ENCODE data around the gene BICD2.

The BICD2 gene

GRCh38 chr9:92740969-92741368 lies 23.7 kb downstream of the BICD2 start:
- in situ Hi-C loops (cut with MboI; ENCODE audit: low sequenced_read_pairs, unreplicated experiment), result no loop called here
- TF ChIP-seq, protein P1, sequence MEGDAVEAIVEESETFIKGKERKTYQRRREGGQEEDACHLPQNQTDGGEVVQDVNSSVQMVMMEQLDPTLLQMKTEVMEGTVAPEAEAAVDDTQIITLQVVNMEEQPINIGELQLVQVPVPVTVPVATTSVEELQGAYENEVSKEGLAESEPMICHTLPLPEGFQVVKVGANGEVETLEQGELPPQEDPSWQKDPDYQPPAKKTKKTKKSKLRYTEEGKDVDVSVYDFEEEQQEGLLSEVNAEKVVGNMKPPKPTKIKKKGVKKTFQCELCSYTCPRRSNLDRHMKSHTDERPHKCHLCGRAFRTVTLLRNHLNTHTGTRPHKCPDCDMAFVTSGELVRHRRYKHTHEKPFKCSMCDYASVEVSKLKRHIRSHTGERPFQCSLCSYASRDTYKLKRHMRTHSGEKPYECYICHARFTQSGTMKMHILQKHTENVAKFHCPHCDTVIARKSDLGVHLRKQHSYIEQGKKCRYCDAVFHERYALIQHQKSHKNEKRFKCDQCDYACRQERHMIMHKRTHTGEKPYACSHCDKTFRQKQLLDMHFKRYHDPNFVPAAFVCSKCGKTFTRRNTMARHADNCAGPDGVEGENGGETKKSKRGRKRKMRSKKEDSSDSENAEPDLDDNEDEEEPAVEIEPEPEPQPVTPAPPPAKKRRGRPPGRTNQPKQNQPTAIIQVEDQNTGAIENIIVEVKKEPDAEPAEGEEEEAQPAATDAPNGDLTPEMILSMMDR (IDR thresholded peaks at IDR 0.05; ENCODE audit: borderline replicate concordance, control extremely low read depth, extremely low read depth, insufficient read depth, missing control alignments), result no peak
- no peak for DNase-seq (ENCODE audit: low spot score)

DNA sequence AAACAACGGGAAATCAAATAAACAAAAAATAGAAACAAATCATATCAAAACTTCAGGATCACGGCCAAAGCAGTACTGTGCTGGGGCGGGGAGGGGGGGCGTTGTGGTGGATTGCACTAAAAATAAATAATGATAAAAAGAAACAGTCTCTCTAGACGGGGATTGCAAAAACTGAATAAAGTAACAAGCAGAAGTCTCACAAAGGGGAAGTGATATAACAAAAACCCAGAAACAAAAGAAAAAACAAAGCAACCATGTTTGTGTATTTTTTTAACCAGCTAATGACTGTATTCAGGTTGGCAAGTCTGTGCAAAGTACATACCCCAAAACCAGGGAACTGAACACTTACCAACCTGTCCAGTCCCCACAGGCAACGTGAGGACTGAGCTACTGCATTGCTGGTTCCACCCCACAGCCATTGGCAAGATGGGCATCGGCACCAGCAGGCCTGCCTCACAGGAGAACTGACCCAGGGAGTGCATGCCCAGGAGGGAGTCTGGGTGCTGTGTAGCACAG lies 24.1 kb downstream of the BICD2 start:
- in situ Hi-C loops (cut with MboI; ENCODE audit: low sequenced_read_pairs, unreplicated experiment), result no loop called here
- TF ChIP-seq, protein P1 (IDR thresholded peaks at IDR 0.05; ENCODE audit: borderline replicate concordance, control extremely low read depth, extremely low read depth, insufficient read depth, missing control alignments), result no peak
- DNase-seq (ENCODE audit: low spot score), result no peak

GRCh38 chr9:92740009-92740408 lies 24.6 kb downstream of the BICD2 start:
- no peak for DNase-seq (ENCODE audit: low spot score)
- TF ChIP-seq, protein P1 (IDR thresholded peaks at IDR 0.05; ENCODE audit: borderline replicate concordance, control extremely low read depth, extremely low read depth, insufficient read depth, missing control alignments), result no peak
- in situ Hi-C loops (cut with MboI; ENCODE audit: low sequenced_read_pairs, unreplicated experiment), result no loop called here

- TF ChIP-seq, protein P1 (IDR thresholded peaks at IDR 0.05; ENCODE audit: borderline replicate concordance, control extremely low read depth, extremely low read depth, insufficient read depth, missing control alignments), result no peak
- in situ Hi-C loops (cut with MboI; ENCODE audit: low sequenced_read_pairs, unreplicated experiment), result no loop called here
- DNase-seq (ENCODE audit: low spot score), result no peak
These were observed 25.2 kb downstream of the BICD2 start for GRCh38 chr9:92739346-92739970.

- no peak for DNase-seq (ENCODE audit: low spot score)
- TF ChIP-seq, protein P1 (IDR thresholded peaks at IDR 0.05; ENCODE audit: borderline replicate concordance, control extremely low read depth, extremely low read depth, insufficient read depth, missing control alignments), result no peak
- in situ Hi-C loops (cut with MboI; ENCODE audit: low sequenced_read_pairs, unreplicated experiment), result no loop called here
These were observed 26.0 kb downstream of the BICD2 start for GRCh38 chr9:92738661-92739081.

DNA sequence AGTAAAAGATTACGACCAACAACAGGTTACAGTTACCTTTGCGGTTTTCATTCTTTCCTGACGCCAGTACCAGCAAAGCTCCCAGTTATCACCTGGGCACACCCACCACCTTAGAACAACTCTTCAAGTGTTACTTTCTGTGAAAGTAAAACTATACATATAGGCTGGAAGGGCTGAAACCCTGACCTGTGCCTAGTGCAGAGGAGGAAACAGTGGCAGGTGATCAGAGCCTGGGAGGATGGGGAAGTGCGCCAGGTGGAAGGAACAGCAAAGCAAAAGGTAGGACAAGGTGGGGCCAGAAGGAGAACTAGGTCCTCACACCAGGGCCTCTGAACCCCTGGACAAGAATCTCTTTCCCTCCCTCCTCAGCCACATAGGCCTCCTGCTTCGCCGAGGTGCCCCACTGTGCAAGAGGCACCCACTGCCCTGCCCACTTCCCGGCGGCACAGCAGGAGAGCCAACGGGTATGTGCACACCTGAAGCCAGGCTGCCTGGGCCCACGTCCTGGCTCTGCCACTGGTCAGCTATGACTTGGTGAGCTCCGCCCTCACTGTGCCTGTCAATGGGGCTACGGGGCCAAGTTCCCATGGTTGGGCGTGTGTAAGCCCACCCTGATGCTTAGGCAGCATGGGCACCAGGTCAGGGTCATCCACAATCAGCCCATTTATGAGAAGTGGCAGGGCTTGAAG lies 26.9 kb downstream of the BICD2 start:
- TF ChIP-seq, protein P1 (IDR thresholded peaks at IDR 0.05; ENCODE audit: borderline replicate concordance, control extremely low read depth, extremely low read depth, insufficient read depth, missing control alignments), result no peak
- in situ Hi-C loops (cut with MboI; ENCODE audit: low sequenced_read_pairs, unreplicated experiment), result no loop called here
- DNase-seq (ENCODE audit: low spot score), result no peak

Data from GM13976 (cell line).